Subcutaneous abdominal adipose tissue (tissue), 5 donors: Measurements from ENCODE around the gene TSPAN14.

Experiments used
- H3K27ac ChIP-seq: one replicate; pipeline ENCODE4 v1.7.0; 2013; ENCODE audit warnings: low read depth, mild to moderate bottlenecking, inconsistent platforms, low read length, moderate library complexity
- H3K27me3 ChIP-seq, 5 donors: one replicate each; pipeline ENCODE4 v1.7.0; 2013; ENCODE audit warnings: low read length in 5 of 5, inconsistent platforms in 1 of 5; ENCODE audit not compliant: control insufficient read depth in 5 of 5, insufficient read depth in 4 of 5
- H3K36me3 ChIP-seq, 5 donors: one replicate each; pipeline ENCODE4 v1.7.0; 2013; ENCODE audit warnings: low read length in 5 of 5; ENCODE audit not compliant: control insufficient read depth in 5 of 5, insufficient read depth in 5 of 5
- H3K4me1 ChIP-seq, 5 donors: one replicate each; pipeline ENCODE4 v1.7.0; 2013; ENCODE audit warnings: low read length in 5 of 5, mild to moderate bottlenecking in 3 of 5, moderate library complexity in 1 of 5; ENCODE audit not compliant: control insufficient read depth in 5 of 5, insufficient read depth in 5 of 5
- H3K4me3 ChIP-seq, 5 donors: one replicate each; pipeline ENCODE4 v1.7.0; 2013; ENCODE audit warnings: low read length in 5 of 5, low read depth in 1 of 5
- H3K9ac ChIP-seq, 5 donors: one replicate each; pipeline ENCODE4 v1.7.0; 2013; ENCODE audit warnings: low read length in 5 of 5, mild to moderate bottlenecking in 4 of 5, moderate library complexity in 3 of 5
- H3K9me3 ChIP-seq, 5 donors: one replicate each; pipeline ENCODE4 v1.7.0; 2013; ENCODE audit warnings: low read length in 5 of 5; ENCODE audit not compliant: control insufficient read depth in 5 of 5
- donor health status: healthy.
- donor health status: healthy.
- donor health status: healthy.
- donor health status: healthy.
- donor health status: healthy.

TSPAN14 gene

GRCh38 chr10:80579181-80579763 is 125.2 kb downstream of the TSPAN14 start:
- Histone ChIP-seq H3K9ac (no peak overlapping the region), H3K27me3 (no peaks in the 10 kb centered on the region), H3K36me3 (no peaks in the 10 kb centered on the region), H3K27ac (no peak overlapping the region), H3K4me3 (no peak overlapping the region), H3K9me3 (peaks cover 0 to 6% (median 3%) of the 10 kb centered on the region in 5 donors), H3K4me1 (peaks cover 0 to 7% (median 2%) of the 10 kb centered on the region in 5 donors)

GRCh38 chr10:80579849-80580637 is 125.9 kb downstream of the TSPAN14 start:
- H3K9ac ChIP-seq = no peak overlapping the region
- H3K36me3 ChIP-seq = no peaks in the 10 kb centered on the region
- H3K27me3 ChIP-seq = no peaks in the 10 kb centered on the region
- peaks cover 0 to 6% (median 3%) of the 10 kb centered on the region in 5 donors for H3K9me3 ChIP-seq
- no peak overlapping the region for H3K4me3 ChIP-seq
- H3K27ac ChIP-seq = no peak overlapping the region
- peaks cover 0 to 7% (median 2%) of the 10 kb centered on the region in 5 donors for H3K4me1 ChIP-seq

GRCh38 chr10:80580638-80581468 is 126.7 kb downstream of the TSPAN14 start:
- H3K9ac ChIP-seq = no peak overlapping the region
- peaks cover 0 to 7% (median 2%) of the 10 kb centered on the region in 5 donors for H3K4me1 ChIP-seq
- no peaks in the 10 kb centered on the region for H3K27me3 ChIP-seq
- H3K36me3 ChIP-seq = no peaks in the 10 kb centered on the region
- peaks cover 0 to 6% (median 3%) of the 10 kb centered on the region in 5 donors for H3K9me3 ChIP-seq
- no peak overlapping the region for H3K4me3 ChIP-seq
- H3K27ac ChIP-seq = no peak overlapping the region

- Histone ChIP-seq H3K27me3 (no peaks in the 10 kb centered on the region), H3K36me3 (no peaks in the 10 kb centered on the region), H3K9ac (no peak overlapping the region), H3K4me3 (no peak overlapping the region), H3K4me1 (peaks cover 0 to 7% (median 2%) of the 10 kb centered on the region in 5 donors), H3K27ac (no peak overlapping the region), H3K9me3 (peaks cover 0 to 6% (median 3%) of the 10 kb centered on the region in 5 donors)
Observed at GRCh38 chr10:80581469-80581835, 127.3 kb downstream of the TSPAN14 start.

DNA sequence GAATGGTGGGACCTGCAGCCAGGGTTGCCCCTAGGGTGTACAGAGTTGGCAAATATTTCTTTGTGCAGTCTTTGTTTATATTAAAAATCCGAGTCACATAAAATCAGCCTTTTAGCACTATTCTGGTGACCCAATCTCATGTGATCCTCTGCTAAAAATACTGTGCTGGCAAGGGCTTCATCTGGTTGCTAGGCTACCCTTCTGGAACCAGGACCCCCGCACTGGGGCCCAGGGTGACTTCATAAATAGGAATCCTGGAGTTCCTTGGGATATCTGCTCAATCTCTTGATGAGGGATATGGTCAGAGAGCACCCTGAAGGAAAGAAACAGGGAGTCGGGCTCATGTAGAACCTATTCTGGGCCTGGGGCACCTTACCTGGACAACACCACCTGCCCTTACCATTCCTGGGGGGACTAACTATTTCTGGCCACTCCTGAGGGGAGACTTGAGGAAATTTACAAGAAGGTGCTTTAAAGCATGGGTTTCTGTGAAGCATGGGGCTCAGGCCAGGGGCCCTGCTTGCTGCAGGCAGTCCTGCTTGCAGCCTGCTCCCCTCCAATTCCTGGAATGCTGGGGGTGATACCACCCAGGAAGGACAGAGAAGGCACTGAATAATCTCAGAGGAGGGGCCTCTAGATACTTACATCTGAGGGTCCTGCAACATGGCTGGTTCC is 128.3 kb downstream of the TSPAN14 start:
- Histone ChIP-seq H3K4me3 (no peak overlapping the region), H3K27me3 (no peaks in the 10 kb centered on the region), H3K9me3 (no peaks in the 10 kb centered on the region), H3K27ac (no peak overlapping the region), H3K36me3 (no peaks in the 10 kb centered on the region), H3K4me1 (peaks cover 0 to 7% (median 2%) of the 10 kb centered on the region in 5 donors), H3K9ac (no peak overlapping the region)
